ENCODE data around the gene IL3. TPM values are rescaled to one million over a fixed set of nuclear protein-coding genes. Genes with fewer than 3 reads are reported as not detected.

The IL3 gene
- total and polyA plus RNA-seq, 8 donors = not detected

DNA sequence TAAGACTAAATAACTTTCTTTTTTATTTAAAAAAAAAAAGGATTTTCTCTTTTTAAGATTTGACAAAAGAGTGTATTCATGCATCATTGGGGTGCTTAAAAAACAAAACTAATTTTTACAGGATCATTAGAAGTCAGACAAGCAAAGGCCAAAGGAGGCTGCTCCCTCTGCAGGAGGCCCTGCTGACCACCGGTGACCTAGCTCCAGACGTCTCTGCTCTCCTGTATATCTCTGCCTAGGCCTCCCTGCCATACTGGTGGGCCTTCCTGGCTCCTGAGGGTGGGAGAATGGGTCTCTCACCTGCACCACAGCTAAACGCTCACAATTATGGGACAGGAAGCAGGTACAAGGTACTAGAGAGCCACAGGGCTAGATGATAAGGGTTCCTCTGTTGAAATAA is 49.7 kb downstream of the IL3 start:
- Histone ChIP-seq H3K36me3 (no peaks in the 10 kb centered on the region), H3K27me3 (no peaks in the 10 kb centered on the region), H3K4me3 (no peak overlapping the region), H3K9me3 (peaks cover 0 to 7% (median 3%) of the 10 kb centered on the region in 4 donors), H3K4me1 (no peaks in the 10 kb centered on the region), H3K27ac (no peak overlapping the region)
- no peak for TF ChIP-seq EP300 (IDR thresholded peaks at IDR 0.05)
- TF ChIP-seq POLR2A (IDR thresholded peaks at IDR 0.05) = no peak
- TF ChIP-seq, protein P1, sequence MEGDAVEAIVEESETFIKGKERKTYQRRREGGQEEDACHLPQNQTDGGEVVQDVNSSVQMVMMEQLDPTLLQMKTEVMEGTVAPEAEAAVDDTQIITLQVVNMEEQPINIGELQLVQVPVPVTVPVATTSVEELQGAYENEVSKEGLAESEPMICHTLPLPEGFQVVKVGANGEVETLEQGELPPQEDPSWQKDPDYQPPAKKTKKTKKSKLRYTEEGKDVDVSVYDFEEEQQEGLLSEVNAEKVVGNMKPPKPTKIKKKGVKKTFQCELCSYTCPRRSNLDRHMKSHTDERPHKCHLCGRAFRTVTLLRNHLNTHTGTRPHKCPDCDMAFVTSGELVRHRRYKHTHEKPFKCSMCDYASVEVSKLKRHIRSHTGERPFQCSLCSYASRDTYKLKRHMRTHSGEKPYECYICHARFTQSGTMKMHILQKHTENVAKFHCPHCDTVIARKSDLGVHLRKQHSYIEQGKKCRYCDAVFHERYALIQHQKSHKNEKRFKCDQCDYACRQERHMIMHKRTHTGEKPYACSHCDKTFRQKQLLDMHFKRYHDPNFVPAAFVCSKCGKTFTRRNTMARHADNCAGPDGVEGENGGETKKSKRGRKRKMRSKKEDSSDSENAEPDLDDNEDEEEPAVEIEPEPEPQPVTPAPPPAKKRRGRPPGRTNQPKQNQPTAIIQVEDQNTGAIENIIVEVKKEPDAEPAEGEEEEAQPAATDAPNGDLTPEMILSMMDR (IDR thresholded peaks at IDR 0.05) = no peak
- TF ChIP-seq POLR2AphosphoS5 (IDR thresholded peaks at IDR 0.05) = no peak
- WGBS, 5 donors = 61 to 71% (median 67%) methylated on average over 3 of the region's 3 CpGs
- intact Hi-C loops (cut with DNase I; ENCODE audit: low total_unique reads) = no loop called here
- no peak for DNase-seq

DNA sequence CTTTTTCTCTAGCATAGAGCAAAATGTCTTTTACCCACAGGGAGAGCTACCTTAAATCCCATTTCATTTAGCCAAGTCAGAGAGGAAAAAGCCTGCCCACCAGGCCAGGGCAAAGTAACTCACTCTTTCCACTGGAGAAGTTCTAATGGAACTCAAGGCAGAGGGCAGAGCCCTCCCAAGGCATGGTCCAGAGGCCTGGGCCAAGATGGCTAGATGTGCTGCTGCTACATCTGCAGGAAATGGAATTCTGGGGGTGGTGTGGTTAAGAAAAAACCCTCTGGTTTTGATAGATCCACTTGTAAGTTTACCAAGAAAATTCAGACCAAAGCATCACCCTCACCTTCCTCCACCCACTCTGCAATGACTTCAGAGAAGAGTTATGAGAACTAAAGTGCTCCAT is 50.5 kb downstream of the IL3 start:
- no peaks in the 10 kb centered on the region for H3K27me3 ChIP-seq
- no peaks in the 10 kb centered on the region for H3K4me1 ChIP-seq
- DNase-seq = no peak
- H3K4me3 ChIP-seq = no peak overlapping the region
- no peak overlapping the region for H3K27ac ChIP-seq
- H3K36me3 ChIP-seq = no peaks in the 10 kb centered on the region
- intact Hi-C loops (cut with DNase I; ENCODE audit: low total_unique reads) = no loop called here
- TF ChIP-seq, protein P1 (IDR thresholded peaks at IDR 0.05) = no peak
- TF ChIP-seq EP300 (IDR thresholded peaks at IDR 0.05) = no peak
- no peak for TF ChIP-seq POLR2A (IDR thresholded peaks at IDR 0.05)
- no peak for TF ChIP-seq POLR2AphosphoS5 (IDR thresholded peaks at IDR 0.05)
- peaks cover 0 to 7% (median 3%) of the 10 kb centered on the region in 4 donors for H3K9me3 ChIP-seq

DNA sequence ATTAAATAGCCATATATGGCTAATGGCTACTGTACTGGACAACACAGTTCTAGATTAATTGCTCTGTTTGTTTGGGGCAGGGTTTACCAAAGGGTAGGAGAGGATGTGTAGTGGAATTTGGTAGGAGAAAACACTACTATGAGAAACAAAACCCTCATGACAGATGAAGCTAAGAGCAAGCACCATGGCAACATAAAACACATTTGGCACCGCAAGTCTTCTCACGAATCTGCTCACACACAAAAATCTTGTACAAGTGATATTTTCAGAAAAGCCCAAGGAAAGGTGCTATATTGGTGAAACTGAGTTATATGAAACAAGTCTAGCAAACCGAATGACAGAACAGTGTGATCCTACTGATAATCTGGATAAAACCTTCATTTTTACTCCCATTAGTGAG is 51.7 kb downstream of the IL3 start:
- Histone ChIP-seq H3K4me3 (no peak overlapping the region), H3K27ac (no peak overlapping the region), H3K27me3 (peaks cover 0 to 8% (median 0%) of the 10 kb centered on the region in 3 donors), H3K36me3 (no peaks in the 10 kb centered on the region), H3K4me1 (no peaks in the 10 kb centered on the region), H3K9me3 (peaks cover 0 to 7% (median 3%) of the 10 kb centered on the region in 4 donors)
- WGBS, 5 donors = 85 to 96% (median 91%) methylated on average over 3 of the region's 3 CpGs
- intact Hi-C loops (cut with DNase I; ENCODE audit: low total_unique reads) = no loop called here
- no peak for DNase-seq
- no peak for TF ChIP-seq POLR2AphosphoS5 (IDR thresholded peaks at IDR 0.05)
- TF ChIP-seq EP300 (IDR thresholded peaks at IDR 0.05) = no peak
- TF ChIP-seq, protein P1 (IDR thresholded peaks at IDR 0.05) = no peak

Small RNAs within 50 kb of the gene (small RNA-seq; reads per million reads assigned to genes)
- gene RF00285 = 0 reads per million in 4 donors

Other genes with a start within 250 kb of the IL3 start
- under 1 TPM in 1 of 5 donors, not detected in 4; 0.37 TPM for gene MEIKIN, start 115.0 kb upstream of the IL3 start, total RNA-seq
- not detected for gene MEIKIN, start 115.0 kb upstream of the IL3 start, polyA plus RNA-seq
- 1 to 10 TPM in 3 of 5 donors, not detected in 2; 1.7 to 7.2 (median 2.9) TPM for gene ACSL6, start 49.0 kb upstream of the IL3 start, total RNA-seq
- under 1 TPM; 0.19 to 0.61 (median 0.45) TPM for gene ACSL6, start 49.0 kb upstream of the IL3 start, polyA plus RNA-seq
- not detected for gene CSF2, start 13.1 kb downstream of the IL3 start, total RNA-seq
- gene CSF2, start 13.1 kb downstream of the IL3 start, polyA plus RNA-seq = not detected
- 100 to 1,000 TPM in 1 of 5 donors, 10 to 100 TPM in 4; 18.7 to 109 (median 37.9) TPM for gene P4HA2, start 167.2 kb downstream of the IL3 start, total RNA-seq
- 10 to 100 TPM in 2 of 3 donors, 1 to 10 TPM in 1; 9.0 to 21.2 (median 20.4) TPM for gene P4HA2, start 167.2 kb downstream of the IL3 start, polyA plus RNA-seq
- 10 to 100 TPM in 4 of 5 donors, not detected in 1; 13.9 to 37.8 (median 25.4) TPM for gene PDLIM4, start 197.0 kb downstream of the IL3 start, total RNA-seq
- 10 to 100 TPM; 11.2 to 52.4 (median 16.1) TPM for gene PDLIM4, start 197.0 kb downstream of the IL3 start, polyA plus RNA-seq
- gene SLC22A4, start 233.7 kb downstream of the IL3 start, total RNA-seq = 10 to 100 TPM in 1 of 5 donors, 1 to 10 TPM in 1, under 1 TPM in 1, not detected in 2; 0.37 to 24.5 (median 6.1) TPM
- gene SLC22A4, start 233.7 kb downstream of the IL3 start, polyA plus RNA-seq = under 1 TPM; 0.31 to 0.61 (median 0.45) TPM